Fibroblast of skin of left biceps (primary cell): ENCODE data around the gene SLC34A1.

ENCODE experiments used
- DNase-seq, 2 experiments: peaks; one replicate each; pipeline ENCODE4 v3.0.0-alpha.2; 2013; ENCODE audit warnings: low read depth in 2 of 2

The SLC34A1 gene

DNA sequence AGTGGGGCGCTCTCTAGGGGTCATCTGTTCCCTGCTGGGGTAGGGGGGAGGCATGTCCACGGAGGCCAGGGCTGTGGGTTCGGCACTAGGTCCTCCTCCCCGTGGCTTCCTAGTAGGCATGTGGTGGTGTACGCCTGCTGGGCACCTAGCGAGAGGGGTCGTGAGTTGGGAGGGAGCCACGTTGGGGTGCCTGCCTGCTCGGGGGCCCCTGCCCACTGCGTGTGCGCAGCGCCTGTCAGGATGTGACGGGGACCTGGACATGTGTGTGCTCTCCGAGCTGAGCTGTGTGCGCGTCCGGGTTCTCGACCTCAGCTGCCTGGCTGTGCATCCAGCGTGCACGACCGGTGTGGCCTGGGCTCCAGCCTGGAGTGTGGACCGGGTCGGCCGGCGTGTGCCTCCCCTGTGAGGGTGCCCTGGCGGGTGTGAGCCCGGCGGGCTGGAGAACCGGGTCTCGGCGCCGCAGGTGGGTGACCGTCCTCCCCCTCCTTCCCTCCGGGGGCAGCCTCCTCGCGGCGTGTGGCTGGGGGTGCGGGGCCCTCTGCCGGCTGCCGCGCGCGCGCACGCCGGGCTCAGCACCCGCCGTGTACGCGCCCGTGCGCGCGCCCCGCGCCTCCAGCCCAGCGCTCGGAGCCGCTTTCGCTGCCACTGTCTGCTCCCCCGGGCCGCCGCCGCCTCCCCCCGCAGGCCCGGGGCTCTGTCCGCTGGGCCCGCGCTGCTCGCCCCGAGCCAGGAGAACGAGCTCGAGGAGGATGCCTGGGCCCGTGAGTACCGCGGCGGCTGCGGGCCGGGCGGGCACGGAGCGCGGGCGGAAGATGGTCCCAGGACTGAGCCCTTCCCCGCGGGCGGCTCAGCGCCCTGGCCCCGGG lies 62.2 kb downstream of the SLC34A1 start, which contains the start of gene PRR7:
Gene PRR7 (plus strand): TSS at position 615 of the 866 bp plus-strand sequence. CDS start 8,254 bp downstream, outside the sequence.
- DNase-seq: peak in 1 of 2 experiments; percentile 18

- no peak for DNase-seq
Measured at GRCh38 chr5:177447066-177447610, 62.9 kb downstream of the SLC34A1 start.

GRCh38 chr5:177447611-177448243 lies 63.5 kb downstream of the SLC34A1 start:
- no peak for DNase-seq
